HCT116 (cell line): ENCODE results near the gene COPS3. TPM values are rescaled to one million over a fixed set of nuclear protein-coding genes. Genes with fewer than 3 reads are reported as not detected.

Experiments
- ATAC-seq: fragments of 200-7000 bp; cut with Tn5 transposase; 2 replicates; pipeline ENCODE4 v1.9.1; 2020; ENCODE audit warnings: mild to moderate bottlenecking, moderate library complexity
- BruUV-seq: library from RNA; stranded (reverse); fragments of 400-500 nt; replicated peaks from 2 replicates; lab custom pipeline; 2021; lab: Mats Ljungman, UMichigan
- CTCF ChIA-PET: fragments of 300-600 bp; sonication (Branson Sonifier 250); formaldehyde crosslinking; loops from one replicate; lab custom pipeline; 2021; ENCODE audit warnings: antibody characterized with exemption; lab: Charles Lee
- POLR2A ChIA-PET: fragments of 300-600, 350-600 bp; sonication (Branson Sonifier 250); formaldehyde crosslinking; loops from one replicate; lab custom pipeline; 2021; ENCODE audit warnings: antibody characterized with exemption; lab: Charles Lee
- RAD21 ChIA-PET, 2 experiments: fragments of 300-600 bp; sonication (Branson Sonifier 250); formaldehyde crosslinking; loops; one replicate each; lab custom pipeline; 2023; ENCODE audit warnings: low total read pairs in 2 of 2; ENCODE audit not compliant: uncharacterized antibody in 2 of 2, unreplicated experiment in 2 of 2, low non-redundant PET in 1 of 2; lab: Charles Lee
- DNase-seq: peaks from one replicate; pipeline ENCODE4 v3.0.0-alpha.2; 2010; ENCODE audit warnings: low read depth, low spot score
- H2AFZ ChIP-seq: fragments of 200-600 bp; shearing (Covaris generic), sonication (generic); 2 replicates; pipeline ENCODE4 v1.6.1; 2017; ENCODE audit warnings: low read depth, mixed run types, mixed read lengths, antibody characterized with exemption, low read length; ENCODE audit not compliant: poor library complexity, severe bottlenecking
- H3K27ac ChIP-seq: 2 replicates; pipeline ENCODE4 v1.5.1; 2012; ENCODE audit warnings: low read depth, low read length
- H3K27me3 ChIP-seq: fragments of 200-600 bp; sonication (generic); 2 replicates; pipeline ENCODE4 v1.6.1; 2016; ENCODE audit warnings: mixed run types, low read length, mixed read lengths; ENCODE audit not compliant: insufficient read depth
- H3K36me3 ChIP-seq, 2 experiments: fragments of 200-500 bp in 1 of 2; fragments of 200-600 bp in 1 of 2; sonication (Bioruptor generic) in 1 of 2; sonication (generic) in 1 of 2; 2 replicates each; pipeline versions ENCODE4 v1.5.1 to v1.6.1; 2014 to 2016; ENCODE audit warnings: low read length in 2 of 2, inconsistent platforms in 1 of 2, mixed read lengths in 1 of 2, mixed run types in 1 of 2; ENCODE audit not compliant: insufficient read depth in 2 of 2, control insufficient read depth in 1 of 2
- H3K4me1 ChIP-seq, 2 experiments: fragments of 200-600 bp in 1 of 2; sonication (generic) in 1 of 2; 2 replicates each; pipeline versions ENCODE4 v1.5.1 to v1.6.1; 2012 to 2017; ENCODE audit warnings: low read length in 2 of 2, inconsistent platforms in 1 of 2, mild to moderate bottlenecking in 1 of 2, mixed read lengths in 1 of 2, mixed run types in 1 of 2, moderate library complexity in 1 of 2; ENCODE audit not compliant: insufficient read depth in 2 of 2, control insufficient read depth in 1 of 2
- H3K4me2 ChIP-seq: fragments of 200-600 bp; sonication (generic); 2 replicates; pipeline ENCODE4 v1.6.1; 2017; ENCODE audit warnings: mixed run types, low read length, mixed read lengths
- H3K4me3 ChIP-seq, 2 experiments: fragments of 200-600 bp in 1 of 2; sonication (generic) in 1 of 2; replicated peaks in 1 of 2; 2 replicates each; pipeline ENCODE4 v1.5.1; 2011 to 2016; ENCODE audit warnings: low read length in 2 of 2, control low read depth in 1 of 2, low read depth in 1 of 2, mild to moderate bottlenecking in 1 of 2, mixed read lengths in 1 of 2, mixed run types in 1 of 2
- H3K79me2 ChIP-seq: fragments of 200-600 bp; sonication (generic); 2 replicates; pipeline ENCODE4 v1.6.1; 2017; ENCODE audit warnings: mild to moderate bottlenecking, mixed run types, low read length, moderate library complexity, mixed read lengths; ENCODE audit not compliant: insufficient read depth
- H3K9ac ChIP-seq: fragments of 200-600 bp; sonication (generic); 2 replicates; pipeline ENCODE4 v1.6.1; 2016; ENCODE audit warnings: low read length, mixed read lengths
- H3K9me2 ChIP-seq: fragments of 200-600 bp; sonication (generic), shearing (Covaris generic); 2 replicates; pipeline ENCODE4 v1.6.1; 2017; ENCODE audit warnings: mixed run types, mild to moderate bottlenecking, moderate library complexity; ENCODE audit not compliant: insufficient read depth
- H3K9me3 ChIP-seq, 2 experiments: fragments of 200-500 bp in 1 of 2; fragments of 200-600 bp in 1 of 2; sonication (Bioruptor generic) in 1 of 2; sonication (generic) in 1 of 2; 2 replicates each; pipeline ENCODE4 v1.6.1; 2014 to 2017; ENCODE audit warnings: low read length in 2 of 2, mixed read lengths in 2 of 2, inconsistent platforms in 1 of 2, low read depth in 1 of 2, mild to moderate bottlenecking in 1 of 2, mixed run types in 1 of 2, moderate library complexity in 1 of 2; ENCODE audit not compliant: control insufficient read depth in 1 of 2, insufficient read depth in 1 of 2
- H4K20me1 ChIP-seq: fragments of 200-600 bp; sonication (generic), shearing (Covaris generic); 2 replicates; pipeline ENCODE4 v1.6.1; 2017; ENCODE audit warnings: mixed run types, mild to moderate bottlenecking, moderate library complexity; ENCODE audit not compliant: insufficient read depth
- CEBPB ChIP-seq: IDR thresholded peaks from 2 replicates; pipeline ENCODE4 v1.6.1; 2012; ENCODE audit warnings: low read depth
- EGR1 ChIP-seq: IDR thresholded peaks from 2 replicates; pipeline ENCODE4 v1.6.1; 2012; ENCODE audit warnings: low read depth
- ELF1 ChIP-seq: IDR thresholded peaks from 2 replicates; pipeline ENCODE4 v1.6.1; 2012; ENCODE audit warnings: low read depth, borderline replicate concordance
- FOSL1 ChIP-seq: IDR thresholded peaks from 2 replicates; pipeline ENCODE4 v1.6.1; 2012; ENCODE audit warnings: low read depth
- JUND ChIP-seq: IDR thresholded peaks from 2 replicates; pipeline ENCODE4 v1.6.1; 2012
- POLR2A ChIP-seq: IDR thresholded peaks from 2 replicates; pipeline ENCODE4 v1.7.0; 2011; ENCODE audit warnings: borderline replicate concordance; ENCODE audit not compliant: insufficient read depth, insufficient read length; ENCODE audit errors: extremely low read depth
- POLR2AphosphoS5 ChIP-seq: IDR thresholded peaks from 2 replicates; pipeline ENCODE4 v1.6.1; 2011; ENCODE audit warnings: mild to moderate bottlenecking, low read depth, low read length, moderate library complexity
- SIN3A ChIP-seq: IDR thresholded peaks from 2 replicates; pipeline ENCODE4 v1.6.1; 2012; ENCODE audit warnings: low read depth
- TCF7L2 ChIP-seq: IDR thresholded peaks from 2 replicates; pipeline ENCODE4 v1.7.0; 2011; ENCODE audit warnings: borderline replicate concordance, inconsistent platforms; ENCODE audit not compliant: insufficient read depth, insufficient read length; ENCODE audit errors: extremely low read depth
- YY1 ChIP-seq: IDR thresholded peaks from 2 replicates; pipeline ENCODE4 v1.6.1; 2011; ENCODE audit warnings: low read length, low read depth, moderate library complexity, mild to moderate bottlenecking; ENCODE audit not compliant: insufficient replicate concordance; ENCODE audit errors: extremely low read depth
- intact Hi-C: fragments of 100-400 bp; cut with micrococcal nuclease; formaldehyde crosslinking; loops from 2 replicates; pipeline ENCODE4 v1.10.0; 2022
- total RNA-seq: library from RNA; stranded (reverse); gene quantifications from one replicate; pipeline ENCODE4 v1.2.1, GENCODE V29; 2021; ENCODE audit not compliant: unreplicated experiment
- TF ChIP-seq, protein P1 (sequence below), 3 experiments: fragments of 200-600 bp in 1 of 3; sonication (generic) in 1 of 3; IDR thresholded peaks in 2 of 3; conservative IDR thresholded peaks in 1 of 3; 2 replicates each; pipeline ENCODE4 v1.5.1; 2012 to 2017; ENCODE audit warnings: low read depth in 2 of 3, low read length in 2 of 3, antibody characterized with exemption in 1 of 3, borderline replicate concordance in 1 of 3, control low read depth in 1 of 3, mild to moderate bottlenecking in 1 of 3, mixed read lengths in 1 of 3, mixed run types in 1 of 3, moderate library complexity in 1 of 3; ENCODE audit not compliant: insufficient read depth in 1 of 3
- TF ChIP-seq, protein P2 (sequence below): IDR thresholded peaks from 2 replicates; pipeline ENCODE4 v1.6.1; 2011; ENCODE audit warnings: mild to moderate bottlenecking, low read length, moderate library complexity; ENCODE audit not compliant: insufficient replicate concordance; ENCODE audit errors: extremely low read depth
- TF ChIP-seq, protein P3 (sequence below): IDR thresholded peaks from 2 replicates; pipeline ENCODE4 v1.6.1; 2012
- TF ChIP-seq, protein P4 (sequence below): IDR thresholded peaks from 2 replicates; pipeline ENCODE4 v1.6.1; 2012
- TF ChIP-seq, protein P5 (sequence below): IDR thresholded peaks from 2 replicates; pipeline ENCODE4 v1.6.1; 2012; ENCODE audit warnings: low read depth

The COPS3 gene
- total RNA-seq, 1 experiment from 2014 or later = 99.0 TPM

DNA sequence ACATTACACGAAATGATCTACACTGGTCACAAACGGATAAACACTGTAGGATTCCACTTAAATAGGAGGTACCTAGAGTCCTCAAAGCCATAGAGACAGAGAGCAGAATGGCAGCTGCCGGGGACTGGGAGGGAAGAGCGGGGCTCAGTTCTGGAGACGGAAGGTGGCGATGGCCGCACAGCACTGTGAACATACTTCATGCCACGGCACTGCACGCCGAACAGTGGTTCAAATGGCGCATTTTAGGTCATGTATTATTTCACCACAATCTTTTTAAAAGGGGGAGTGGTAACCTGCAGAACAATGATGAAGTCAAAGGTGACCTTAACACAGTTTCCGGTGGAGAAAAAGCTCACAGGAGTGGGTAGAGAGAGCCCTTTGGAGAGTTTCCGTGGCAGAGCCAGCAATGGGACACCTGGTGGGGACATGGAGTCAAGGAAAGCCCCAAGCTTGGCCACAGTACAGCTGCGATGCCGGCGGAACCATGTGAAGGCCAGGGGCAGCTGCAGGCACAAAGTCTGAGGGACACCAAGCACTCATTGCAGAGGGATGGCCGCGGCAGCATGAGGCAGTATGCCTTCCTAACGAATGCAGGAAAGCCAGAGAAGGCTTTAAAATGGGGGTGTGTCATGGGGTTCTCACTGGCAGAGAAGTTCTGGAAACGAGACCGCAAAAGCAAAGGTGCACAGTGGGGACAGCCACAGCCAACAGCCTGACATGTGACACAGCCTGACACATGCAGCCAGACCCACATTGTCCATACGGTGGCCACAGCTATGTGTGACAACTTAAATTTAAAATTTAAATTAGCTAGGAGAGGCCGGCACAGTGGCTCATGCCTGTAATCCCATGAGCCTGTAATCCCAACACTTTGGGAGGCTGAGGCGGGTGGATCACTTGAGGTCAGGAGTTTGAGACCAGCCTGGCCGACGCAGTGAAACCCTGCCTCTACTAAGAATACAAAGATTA lies 51.3 kb downstream of the COPS3 start:
- TF ChIP-seq TCF7L2 = no peak
- no peak for TF ChIP-seq FOSL1
- no peak for TF ChIP-seq YY1
- TF ChIP-seq, protein P1, sequence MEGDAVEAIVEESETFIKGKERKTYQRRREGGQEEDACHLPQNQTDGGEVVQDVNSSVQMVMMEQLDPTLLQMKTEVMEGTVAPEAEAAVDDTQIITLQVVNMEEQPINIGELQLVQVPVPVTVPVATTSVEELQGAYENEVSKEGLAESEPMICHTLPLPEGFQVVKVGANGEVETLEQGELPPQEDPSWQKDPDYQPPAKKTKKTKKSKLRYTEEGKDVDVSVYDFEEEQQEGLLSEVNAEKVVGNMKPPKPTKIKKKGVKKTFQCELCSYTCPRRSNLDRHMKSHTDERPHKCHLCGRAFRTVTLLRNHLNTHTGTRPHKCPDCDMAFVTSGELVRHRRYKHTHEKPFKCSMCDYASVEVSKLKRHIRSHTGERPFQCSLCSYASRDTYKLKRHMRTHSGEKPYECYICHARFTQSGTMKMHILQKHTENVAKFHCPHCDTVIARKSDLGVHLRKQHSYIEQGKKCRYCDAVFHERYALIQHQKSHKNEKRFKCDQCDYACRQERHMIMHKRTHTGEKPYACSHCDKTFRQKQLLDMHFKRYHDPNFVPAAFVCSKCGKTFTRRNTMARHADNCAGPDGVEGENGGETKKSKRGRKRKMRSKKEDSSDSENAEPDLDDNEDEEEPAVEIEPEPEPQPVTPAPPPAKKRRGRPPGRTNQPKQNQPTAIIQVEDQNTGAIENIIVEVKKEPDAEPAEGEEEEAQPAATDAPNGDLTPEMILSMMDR (IDR thresholded peaks at IDR 0.05 in 2 of 3, conservative IDR thresholded peaks at IDR 0.05 in 1 of 3; ENCODE audit: borderline replicate concordance in 1 of 3, insufficient read depth in 1 of 3, low read depth in 2 of 3, low read length in 2 of 3) = no peak
- TF ChIP-seq, protein P2, sequence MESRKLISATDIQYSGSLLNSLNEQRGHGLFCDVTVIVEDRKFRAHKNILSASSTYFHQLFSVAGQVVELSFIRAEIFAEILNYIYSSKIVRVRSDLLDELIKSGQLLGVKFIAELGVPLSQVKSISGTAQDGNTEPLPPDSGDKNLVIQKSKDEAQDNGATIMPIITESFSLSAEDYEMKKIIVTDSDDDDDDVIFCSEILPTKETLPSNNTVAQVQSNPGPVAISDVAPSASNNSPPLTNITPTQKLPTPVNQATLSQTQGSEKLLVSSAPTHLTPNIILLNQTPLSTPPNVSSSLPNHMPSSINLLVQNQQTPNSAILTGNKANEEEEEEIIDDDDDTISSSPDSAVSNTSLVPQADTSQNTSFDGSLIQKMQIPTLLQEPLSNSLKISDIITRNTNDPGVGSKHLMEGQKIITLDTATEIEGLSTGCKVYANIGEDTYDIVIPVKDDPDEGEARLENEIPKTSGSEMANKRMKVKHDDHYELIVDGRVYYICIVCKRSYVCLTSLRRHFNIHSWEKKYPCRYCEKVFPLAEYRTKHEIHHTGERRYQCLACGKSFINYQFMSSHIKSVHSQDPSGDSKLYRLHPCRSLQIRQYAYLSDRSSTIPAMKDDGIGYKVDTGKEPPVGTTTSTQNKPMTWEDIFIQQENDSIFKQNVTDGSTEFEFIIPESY = no peak
- no peak for TF ChIP-seq POLR2A
- TF ChIP-seq, protein P3, sequence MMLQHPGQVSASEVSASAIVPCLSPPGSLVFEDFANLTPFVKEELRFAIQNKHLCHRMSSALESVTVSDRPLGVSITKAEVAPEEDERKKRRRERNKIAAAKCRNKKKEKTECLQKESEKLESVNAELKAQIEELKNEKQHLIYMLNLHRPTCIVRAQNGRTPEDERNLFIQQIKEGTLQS = no peak
- no peak for TF ChIP-seq SIN3A
- no peak for TF ChIP-seq POLR2AphosphoS5
- TF ChIP-seq CEBPB = no peak
- TF ChIP-seq, protein P4, sequence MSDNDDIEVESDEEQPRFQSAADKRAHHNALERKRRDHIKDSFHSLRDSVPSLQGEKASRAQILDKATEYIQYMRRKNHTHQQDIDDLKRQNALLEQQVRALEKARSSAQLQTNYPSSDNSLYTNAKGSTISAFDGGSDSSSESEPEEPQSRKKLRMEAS = no peak
- no peak for TF ChIP-seq EGR1
- TF ChIP-seq, protein P5, sequence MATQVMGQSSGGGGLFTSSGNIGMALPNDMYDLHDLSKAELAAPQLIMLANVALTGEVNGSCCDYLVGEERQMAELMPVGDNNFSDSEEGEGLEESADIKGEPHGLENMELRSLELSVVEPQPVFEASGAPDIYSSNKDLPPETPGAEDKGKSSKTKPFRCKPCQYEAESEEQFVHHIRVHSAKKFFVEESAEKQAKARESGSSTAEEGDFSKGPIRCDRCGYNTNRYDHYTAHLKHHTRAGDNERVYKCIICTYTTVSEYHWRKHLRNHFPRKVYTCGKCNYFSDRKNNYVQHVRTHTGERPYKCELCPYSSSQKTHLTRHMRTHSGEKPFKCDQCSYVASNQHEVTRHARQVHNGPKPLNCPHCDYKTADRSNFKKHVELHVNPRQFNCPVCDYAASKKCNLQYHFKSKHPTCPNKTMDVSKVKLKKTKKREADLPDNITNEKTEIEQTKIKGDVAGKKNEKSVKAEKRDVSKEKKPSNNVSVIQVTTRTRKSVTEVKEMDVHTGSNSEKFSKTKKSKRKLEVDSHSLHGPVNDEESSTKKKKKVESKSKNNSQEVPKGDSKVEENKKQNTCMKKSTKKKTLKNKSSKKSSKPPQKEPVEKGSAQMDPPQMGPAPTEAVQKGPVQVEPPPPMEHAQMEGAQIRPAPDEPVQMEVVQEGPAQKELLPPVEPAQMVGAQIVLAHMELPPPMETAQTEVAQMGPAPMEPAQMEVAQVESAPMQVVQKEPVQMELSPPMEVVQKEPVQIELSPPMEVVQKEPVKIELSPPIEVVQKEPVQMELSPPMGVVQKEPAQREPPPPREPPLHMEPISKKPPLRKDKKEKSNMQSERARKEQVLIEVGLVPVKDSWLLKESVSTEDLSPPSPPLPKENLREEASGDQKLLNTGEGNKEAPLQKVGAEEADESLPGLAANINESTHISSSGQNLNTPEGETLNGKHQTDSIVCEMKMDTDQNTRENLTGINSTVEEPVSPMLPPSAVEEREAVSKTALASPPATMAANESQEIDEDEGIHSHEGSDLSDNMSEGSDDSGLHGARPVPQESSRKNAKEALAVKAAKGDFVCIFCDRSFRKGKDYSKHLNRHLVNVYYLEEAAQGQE = no peak
- no peak for TF ChIP-seq ELF1
- no peak for TF ChIP-seq JUND
- TF ChIP-seq, all 23 proteins: peak for 0
- no peak overlapping the region for H3K27ac ChIP-seq
- H3K4me3 ChIP-seq = no peak overlapping the region
- no peaks in the 10 kb centered on the region for H3K27me3 ChIP-seq
- ATAC-seq (no peak), DNase-seq (no peak)
- CTCF ChIA-PET = no interaction called here
- H3K9me3 ChIP-seq = no peaks in the 10 kb centered on the region
- RAD21 ChIA-PET = no interaction called here
- no peak overlapping the region for H3K9ac ChIP-seq
- peaks cover 8% of the 10 kb centered on the region; the same call in 1 of the 2 replicates for H3K79me2 ChIP-seq
- H3K4me2 ChIP-seq = no peak overlapping the region
- no peak overlapping the region for H2AFZ ChIP-seq
- peaks cover 17 to 29% of the 10 kb centered on the region in 2 experiments for H3K36me3 ChIP-seq
- BruUV-seq = no TSS peak
- POLR2A ChIA-PET = no interaction called here
- H3K4me1 ChIP-seq = no peaks in the 10 kb centered on the region
- no peaks in the 10 kb centered on the region for H4K20me1 ChIP-seq
- intact Hi-C loops = no loop called here
- H3K9me2 ChIP-seq = no peaks in the 10 kb centered on the region
